ENCODE data around the gene CCDC90B. TPM values are rescaled to one million over a fixed set of nuclear protein-coding genes. Genes with fewer than 3 reads are reported as not detected.
"Not testable (repeated sequence)": the region's sequence is repeated elsewhere in the genome, so short reads cannot be mapped to it uniquely, and the experiment has no call there.

Gene CCDC90B
- total RNA-seq, 4 donors from 2014 or later = 31.0 to 56.5 (median 40.1) TPM

DNA sequence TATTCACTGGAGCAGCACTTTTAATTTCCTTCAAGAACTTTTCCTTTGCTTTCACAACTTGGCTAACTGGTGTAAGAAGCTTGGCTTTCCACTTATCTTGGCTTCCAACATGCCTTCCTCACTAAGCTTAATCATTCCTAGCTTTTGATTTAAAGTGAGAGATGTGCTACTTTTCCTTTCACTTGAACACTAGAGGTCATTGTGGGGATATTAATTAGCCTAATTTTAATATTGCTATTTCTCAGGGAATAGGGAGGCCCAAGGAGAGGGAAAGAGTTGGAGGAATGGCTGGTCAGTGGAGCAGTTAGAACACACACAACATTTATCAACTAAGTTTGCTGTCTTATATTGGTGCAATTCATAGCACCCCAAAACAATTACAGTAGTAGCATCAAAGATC, 24.6 kb upstream of the CCDC90B start:
- no peak overlapping the region for H3K4me3 ChIP-seq
- TF ChIP-seq, protein P1, sequence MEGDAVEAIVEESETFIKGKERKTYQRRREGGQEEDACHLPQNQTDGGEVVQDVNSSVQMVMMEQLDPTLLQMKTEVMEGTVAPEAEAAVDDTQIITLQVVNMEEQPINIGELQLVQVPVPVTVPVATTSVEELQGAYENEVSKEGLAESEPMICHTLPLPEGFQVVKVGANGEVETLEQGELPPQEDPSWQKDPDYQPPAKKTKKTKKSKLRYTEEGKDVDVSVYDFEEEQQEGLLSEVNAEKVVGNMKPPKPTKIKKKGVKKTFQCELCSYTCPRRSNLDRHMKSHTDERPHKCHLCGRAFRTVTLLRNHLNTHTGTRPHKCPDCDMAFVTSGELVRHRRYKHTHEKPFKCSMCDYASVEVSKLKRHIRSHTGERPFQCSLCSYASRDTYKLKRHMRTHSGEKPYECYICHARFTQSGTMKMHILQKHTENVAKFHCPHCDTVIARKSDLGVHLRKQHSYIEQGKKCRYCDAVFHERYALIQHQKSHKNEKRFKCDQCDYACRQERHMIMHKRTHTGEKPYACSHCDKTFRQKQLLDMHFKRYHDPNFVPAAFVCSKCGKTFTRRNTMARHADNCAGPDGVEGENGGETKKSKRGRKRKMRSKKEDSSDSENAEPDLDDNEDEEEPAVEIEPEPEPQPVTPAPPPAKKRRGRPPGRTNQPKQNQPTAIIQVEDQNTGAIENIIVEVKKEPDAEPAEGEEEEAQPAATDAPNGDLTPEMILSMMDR (IDR thresholded peaks at IDR 0.05) = no peak
- TF ChIP-seq POLR2A (IDR thresholded peaks at IDR 0.05) (no peak), EP300 (IDR thresholded peaks at IDR 0.05) (no peak)
- H3K36me3 ChIP-seq = no peaks in the 10 kb centered on the region
- H3K4me1 ChIP-seq = no peaks in the 10 kb centered on the region
- no peak for DNase-seq (ENCODE audit: low spot score in 2 of 2)
- H3K27me3 ChIP-seq = no peaks in the 10 kb centered on the region
- no peak overlapping the region for H3K27ac ChIP-seq
- no peaks in the 10 kb centered on the region for H3K9me3 ChIP-seq

DNA sequence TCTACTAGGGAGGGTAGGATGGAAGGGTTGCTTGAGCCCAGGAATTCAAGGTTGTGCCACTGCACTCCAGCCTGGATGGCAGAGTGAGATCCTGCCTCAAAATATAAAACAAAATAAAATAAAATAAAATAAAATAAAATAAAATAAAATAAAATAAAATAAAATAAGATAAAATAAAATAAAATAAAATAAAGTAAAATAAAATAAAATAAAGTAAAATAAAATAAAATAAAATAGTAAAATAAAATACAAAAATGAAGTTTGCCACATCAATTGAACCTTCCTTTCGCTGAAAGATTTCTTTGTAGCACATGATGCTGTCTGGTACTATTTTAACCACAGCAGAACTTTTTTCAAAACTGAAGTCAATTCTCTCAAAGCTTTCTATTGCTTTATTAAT, 22.4 kb upstream of the CCDC90B start:
- not testable (repeated sequence) for H3K4me3 ChIP-seq; H3K36me3 ChIP-seq; H3K27me3 ChIP-seq; DNase-seq (ENCODE audit: low spot score in 2 of 2); H3K9me3 ChIP-seq; H3K27ac ChIP-seq; H3K4me1 ChIP-seq
- 88 to 94% methylated on average over 1 of the region's 1 CpG for WGBS, 2 donors

DNA sequence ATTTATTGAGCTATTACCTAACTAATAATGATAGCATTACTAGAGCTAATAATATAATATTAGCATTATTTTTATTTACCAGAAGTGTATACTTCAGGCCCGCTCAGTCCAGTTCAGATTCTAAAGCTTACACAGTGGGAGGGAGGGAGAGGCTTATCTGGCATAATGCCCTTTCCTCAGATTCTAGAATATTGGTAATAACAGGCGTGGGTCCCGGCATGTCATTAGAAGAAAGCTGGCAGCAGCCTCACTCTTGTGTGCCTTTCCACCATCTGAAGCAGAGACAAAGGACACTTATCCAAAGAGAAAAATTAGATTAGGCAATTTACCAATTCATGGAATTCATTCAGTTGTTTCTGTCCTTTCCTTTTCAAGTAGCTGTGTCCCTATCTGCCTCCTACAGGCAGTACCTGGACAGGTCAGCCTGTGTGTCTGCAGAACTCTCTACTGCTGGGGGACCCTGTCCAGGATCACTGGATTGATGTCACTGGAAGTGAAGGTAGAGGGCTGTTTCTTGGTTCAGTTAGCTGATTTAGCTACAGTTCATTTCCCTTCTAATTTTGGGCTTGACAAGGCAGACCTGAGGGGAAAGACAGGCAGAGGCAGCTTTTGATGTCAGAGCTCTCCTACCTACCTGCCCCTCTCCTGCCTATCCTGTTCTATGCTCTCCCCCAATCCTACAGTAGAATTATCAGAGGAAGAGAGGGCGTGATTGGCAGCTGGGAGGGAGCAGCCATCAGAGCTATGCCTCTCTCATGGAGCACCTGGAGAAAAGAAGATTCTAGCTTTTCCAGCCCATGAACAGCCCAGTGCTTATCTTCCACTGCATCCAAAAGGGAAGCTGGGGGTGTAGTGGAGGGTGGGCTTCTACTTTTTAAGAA, 20.3 kb upstream of the CCDC90B start:
- 64 to 69% methylated on average over 4 of the region's 4 CpGs for WGBS, 2 donors
- no peak for DNase-seq (ENCODE audit: low spot score in 2 of 2)

DNA sequence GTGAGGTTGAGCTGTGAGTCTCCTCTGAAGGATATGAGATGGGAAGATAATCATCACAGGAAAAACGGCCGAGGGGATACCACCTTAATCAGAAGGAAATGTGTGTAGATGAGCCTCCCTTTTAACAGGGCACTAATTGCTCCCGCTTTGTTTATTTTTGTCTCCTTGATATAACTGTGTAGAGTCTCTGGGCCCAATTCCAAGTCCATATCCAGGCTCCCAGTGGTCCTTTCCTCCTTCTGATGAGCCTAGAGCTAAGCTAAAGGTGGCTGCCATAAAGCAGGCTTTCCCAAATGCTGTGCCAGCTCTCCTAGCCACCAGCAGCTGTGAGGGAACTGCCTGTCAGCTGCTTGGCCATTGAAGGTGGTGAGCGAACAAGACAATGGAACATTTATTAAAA, 17.1 kb upstream of the CCDC90B start:
- Histone ChIP-seq H3K4me3 (no peak overlapping the region), H3K27me3 (no peaks in the 10 kb centered on the region), H3K36me3 (no peaks in the 10 kb centered on the region), H3K9me3 (no peaks in the 10 kb centered on the region), H3K27ac (no peak overlapping the region), H3K4me1 (no peaks in the 10 kb centered on the region)
- TF ChIP-seq, protein P1 (IDR thresholded peaks at IDR 0.05) = no peak
- TF ChIP-seq POLR2A (IDR thresholded peaks at IDR 0.05) (no peak), EP300 (IDR thresholded peaks at IDR 0.05) (no peak)
- DNase-seq (ENCODE audit: low spot score in 2 of 2) = no peak
- 66 to 70% methylated on average over 4 of the region's 4 CpGs for WGBS, 2 donors

More for the DNA sequence above, 20.3 kb upstream of the CCDC90B start:
- no peak for TF ChIP-seq EP300 (IDR thresholded peaks at IDR 0.05)
- no peak for TF ChIP-seq POLR2A (IDR thresholded peaks at IDR 0.05)
- H3K27ac ChIP-seq = no peak overlapping the region
- H3K4me1 ChIP-seq = no peaks in the 10 kb centered on the region
- no peaks in the 10 kb centered on the region for H3K9me3 ChIP-seq
- no peaks in the 10 kb centered on the region for H3K36me3 ChIP-seq
- H3K27me3 ChIP-seq = no peaks in the 10 kb centered on the region
- H3K4me3 ChIP-seq = no peak overlapping the region

DNA sequence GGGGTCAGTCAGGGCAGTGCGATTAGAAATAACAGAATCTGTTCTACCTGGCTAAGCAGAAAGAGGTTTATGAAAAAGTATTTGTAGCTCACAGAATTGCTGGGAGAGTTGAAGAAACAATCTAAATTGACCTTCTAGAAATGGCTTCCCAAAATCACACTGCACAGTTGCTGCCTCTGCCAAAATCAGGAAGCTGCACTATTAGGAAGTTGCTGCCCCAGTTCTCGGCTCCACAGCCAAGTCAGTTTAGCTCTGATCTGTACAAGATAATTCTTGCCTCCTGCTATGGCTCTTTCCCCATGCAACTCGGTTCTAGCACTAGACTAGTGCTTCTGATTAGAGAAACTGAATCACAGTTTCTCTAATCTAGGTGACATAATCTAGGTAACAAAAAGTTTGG, 16.0 kb upstream of the CCDC90B start:
- Histone ChIP-seq H3K36me3 (no peaks in the 10 kb centered on the region), H3K4me1 (no peaks in the 10 kb centered on the region), H3K27me3 (no peaks in the 10 kb centered on the region), H3K9me3 (no peaks in the 10 kb centered on the region), H3K27ac (no peak overlapping the region), H3K4me3 (no peak overlapping the region)
- no peak for DNase-seq (ENCODE audit: low spot score in 2 of 2)
- TF ChIP-seq, protein P1 (IDR thresholded peaks at IDR 0.05) = no peak
- TF ChIP-seq POLR2A (IDR thresholded peaks at IDR 0.05) (no peak), EP300 (IDR thresholded peaks at IDR 0.05) (no peak)
- 76 to 79% methylated on average over 3 of the region's 3 CpGs for WGBS, 2 donors

GRCh38 chr11:83299681-83300080, 13.5 kb upstream of the CCDC90B start:
- no peaks in the 10 kb centered on the region for H3K4me1 ChIP-seq
- TF ChIP-seq, protein P1 (IDR thresholded peaks at IDR 0.05) = no peak
- TF ChIP-seq EP300 (IDR thresholded peaks at IDR 0.05) = no peak
- TF ChIP-seq POLR2A (IDR thresholded peaks at IDR 0.05) = no peak
- H3K9me3 ChIP-seq = no peaks in the 10 kb centered on the region
- H3K27me3 ChIP-seq = no peaks in the 10 kb centered on the region
- WGBS, 2 donors = 84 to 85% methylated on average over 6 of the region's 6 CpGs
- H3K4me3 ChIP-seq = no peak overlapping the region
- no peak for DNase-seq (ENCODE audit: low spot score in 2 of 2)
- H3K36me3 ChIP-seq = no peaks in the 10 kb centered on the region
- H3K27ac ChIP-seq = no peak overlapping the region

Data from tibial nerve (tissue), 4 donors.